Upper lobe of right lung (tissue), 1 donor: ENCODE data around the gene CPLX4. TPM values are rescaled to one million over a fixed set of nuclear protein-coding genes. Genes with fewer than 3 reads are reported as not detected.

Experiments
- ATAC-seq: fragments of 200-7000 bp; cut with Tn5 transposase; one replicate; pipeline ENCODE4 v1.9.1; 2020; ENCODE audit warnings: mild to moderate bottlenecking, moderate library complexity
- DNase-seq: peaks from one replicate; pipeline ENCODE4 v3.0.0-alpha.2; 2020
- H3K27ac ChIP-seq: fragments of 200-600 bp; one replicate; pipeline ENCODE4 v1.8.0; 2022
- H3K27me3 ChIP-seq: fragments of 200-600 bp; one replicate; pipeline ENCODE4 v1.8.0; 2022; ENCODE audit warnings: mild to moderate bottlenecking
- H3K36me3 ChIP-seq: fragments of 200-600 bp; one replicate; pipeline ENCODE4 v1.8.0; 2022
- H3K4me1 ChIP-seq: fragments of 200-600 bp; one replicate; pipeline ENCODE4 v1.8.0; 2022
- H3K4me3 ChIP-seq: fragments of 200-600 bp; one replicate; pipeline ENCODE4 v1.8.0; 2022; ENCODE audit warnings: mild to moderate bottlenecking
- H3K9me3 ChIP-seq: fragments of 200-600 bp; one replicate; pipeline ENCODE4 v1.8.0; 2022
- intact Hi-C: fragments of 100-400 bp; cut with DNase I; formaldehyde crosslinking; loops from one replicate; pipeline ENCODE4 v1.11.0; 2022
- total RNA-seq: library from RNA; stranded (reverse); fragmentation: NEBNext Ultra II Directional; extraction: Animal tissue kit (Norgen Biotek cat#: 25700); gene quantifications from one replicate; pipeline ENCODE4 v1.2.1, GENCODE V29; 2021
- TF ChIP-seq, protein P1 (sequence below): fragments of 200-600 bp; IDR thresholded peaks from one replicate; pipeline ENCODE4 v1.8.0; 2022; ENCODE audit warnings: antibody characterized with exemption
- donor health status: DM: no; HTN: yes; CAD: no; lungs with severe emphysema.

CPLX4 gene
- total RNA-seq, 1 donor from 2014 or later = not detected

DNA sequence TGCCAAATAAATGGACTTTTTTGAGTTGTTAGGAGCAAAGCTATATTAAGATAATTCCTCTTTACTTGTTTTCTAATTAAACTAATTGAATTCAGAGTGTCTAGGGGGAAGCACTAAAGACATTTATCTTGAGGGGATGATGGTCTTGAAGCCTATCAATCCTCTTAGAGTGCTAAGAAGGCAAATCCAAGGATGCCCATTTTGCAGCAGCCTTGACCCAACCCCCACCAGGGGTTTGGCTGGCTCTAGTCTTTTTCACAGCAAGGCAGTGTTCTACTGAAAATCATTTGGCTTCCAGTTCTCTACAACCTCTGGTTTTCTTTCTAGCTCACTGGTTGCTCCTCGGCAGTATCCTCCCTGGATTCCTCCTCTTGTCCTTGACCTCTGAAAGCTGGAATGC lies 38.7 kb downstream of the CPLX4 start:
- Histone ChIP-seq H3K27me3 (peaks cover 67% of the 10 kb centered on the region), H3K4me3 (no peak overlapping the region), H3K27ac (no peak overlapping the region), H3K36me3 (no peaks in the 10 kb centered on the region), H3K9me3 (no peaks in the 10 kb centered on the region), H3K4me1 (no peaks in the 10 kb centered on the region)
- DNase-seq (no peak), ATAC-seq (no peak)
- TF ChIP-seq, protein P1, sequence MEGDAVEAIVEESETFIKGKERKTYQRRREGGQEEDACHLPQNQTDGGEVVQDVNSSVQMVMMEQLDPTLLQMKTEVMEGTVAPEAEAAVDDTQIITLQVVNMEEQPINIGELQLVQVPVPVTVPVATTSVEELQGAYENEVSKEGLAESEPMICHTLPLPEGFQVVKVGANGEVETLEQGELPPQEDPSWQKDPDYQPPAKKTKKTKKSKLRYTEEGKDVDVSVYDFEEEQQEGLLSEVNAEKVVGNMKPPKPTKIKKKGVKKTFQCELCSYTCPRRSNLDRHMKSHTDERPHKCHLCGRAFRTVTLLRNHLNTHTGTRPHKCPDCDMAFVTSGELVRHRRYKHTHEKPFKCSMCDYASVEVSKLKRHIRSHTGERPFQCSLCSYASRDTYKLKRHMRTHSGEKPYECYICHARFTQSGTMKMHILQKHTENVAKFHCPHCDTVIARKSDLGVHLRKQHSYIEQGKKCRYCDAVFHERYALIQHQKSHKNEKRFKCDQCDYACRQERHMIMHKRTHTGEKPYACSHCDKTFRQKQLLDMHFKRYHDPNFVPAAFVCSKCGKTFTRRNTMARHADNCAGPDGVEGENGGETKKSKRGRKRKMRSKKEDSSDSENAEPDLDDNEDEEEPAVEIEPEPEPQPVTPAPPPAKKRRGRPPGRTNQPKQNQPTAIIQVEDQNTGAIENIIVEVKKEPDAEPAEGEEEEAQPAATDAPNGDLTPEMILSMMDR = no peak
- intact Hi-C loops = no loop called here

DNA sequence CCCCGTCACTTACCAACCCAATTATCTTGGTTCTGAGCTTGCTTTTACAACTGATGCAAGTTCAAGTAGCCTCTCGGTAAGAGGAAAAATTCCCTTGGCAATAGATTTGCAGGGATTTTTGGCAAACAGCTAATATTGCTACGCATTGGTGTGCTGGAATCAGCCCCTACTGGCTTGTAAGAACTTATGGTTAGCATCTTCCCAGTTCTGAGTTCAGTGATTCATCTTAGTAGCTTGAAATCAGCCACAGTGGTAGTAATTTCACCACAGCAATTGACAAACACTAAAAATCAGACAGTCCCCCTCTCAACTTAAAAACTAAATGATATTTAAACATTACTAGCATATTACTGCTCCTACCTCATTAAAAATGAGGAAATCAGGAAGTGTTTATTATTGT lies 39.3 kb downstream of the CPLX4 start:
- Histone ChIP-seq H3K27ac (no peak overlapping the region), H3K4me1 (no peaks in the 10 kb centered on the region), H3K9me3 (no peaks in the 10 kb centered on the region), H3K27me3 (peaks cover 71% of the 10 kb centered on the region), H3K4me3 (no peak overlapping the region), H3K36me3 (no peaks in the 10 kb centered on the region)
- no peak for ATAC-seq
- no peak for DNase-seq
- TF ChIP-seq, protein P1 = no peak
- intact Hi-C loops = no loop called here

GRCh38 chr18:59278793-59279192 lies 39.7 kb downstream of the CPLX4 start:
- Histone ChIP-seq H3K27me3 (peaks cover 71% of the 10 kb centered on the region), H3K27ac (no peak overlapping the region), H3K4me1 (no peaks in the 10 kb centered on the region), H3K36me3 (no peaks in the 10 kb centered on the region), H3K4me3 (no peak overlapping the region), H3K9me3 (no peaks in the 10 kb centered on the region)
- intact Hi-C loops = no loop called here
- TF ChIP-seq, protein P1 = no peak
- no peak for DNase-seq
- ATAC-seq = no peak

GRCh38 chr18:59276047-59276446 lies 42.4 kb downstream of the CPLX4 start:
- TF ChIP-seq, protein P1 = no peak
- Histone ChIP-seq H3K4me1 (no peaks in the 10 kb centered on the region), H3K36me3 (no peaks in the 10 kb centered on the region), H3K9me3 (no peaks in the 10 kb centered on the region), H3K4me3 (no peak overlapping the region), H3K27ac (no peak overlapping the region), H3K27me3 (peaks cover 75% of the 10 kb centered on the region)
- DNase-seq (no peak), ATAC-seq (no peak)
- intact Hi-C loops = no loop called here

GRCh38 chr18:59275406-59275949 lies 43.0 kb downstream of the CPLX4 start:
- H3K9me3 ChIP-seq = no peaks in the 10 kb centered on the region
- no peak overlapping the region for H3K4me3 ChIP-seq
- DNase-seq (no peak), ATAC-seq (no peak)
- intact Hi-C loops = no loop called here
- no peaks in the 10 kb centered on the region for H3K4me1 ChIP-seq
- no peak overlapping the region for H3K27ac ChIP-seq
- peaks cover 80% of the 10 kb centered on the region for H3K27me3 ChIP-seq
- H3K36me3 ChIP-seq = no peaks in the 10 kb centered on the region
- TF ChIP-seq, protein P1 = no peak

GRCh38 chr18:59274533-59274928 lies 43.9 kb downstream of the CPLX4 start:
- Histone ChIP-seq H3K4me3 (no peak overlapping the region), H3K36me3 (no peaks in the 10 kb centered on the region), H3K27ac (no peak overlapping the region), H3K9me3 (no peaks in the 10 kb centered on the region), H3K27me3 (peaks cover 81% of the 10 kb centered on the region), H3K4me1 (no peaks in the 10 kb centered on the region)
- TF ChIP-seq, protein P1 = no peak
- ATAC-seq = no peak
- no peak for DNase-seq
- intact Hi-C loops = no loop called here
